OCI-LY1 (cell line): Measurements from ENCODE around the gene UBR4.

ENCODE experiments used
- H2AFZ ChIP-seq: fragments of 200-600 bp; sonication (generic), shearing (Covaris generic); 2 replicates; pipeline ENCODE4 v1.6.0; 2014; ENCODE audit warnings: antibody characterized with exemption, mild to moderate bottlenecking, low read length
- H3F3A ChIP-seq: fragments of 200-600 bp; sonication (generic), shearing (Covaris generic); 2 replicates; pipeline ENCODE4 v1.6.0; 2014; ENCODE audit warnings: mild to moderate bottlenecking, antibody characterized with exemption, low read length, moderate library complexity; ENCODE audit not compliant: insufficient read depth
- H3K27ac ChIP-seq: fragments of 200-600 bp; sonication (generic); 2 replicates; pipeline ENCODE4 v1.5.1; 2014; ENCODE audit warnings: low read length, mixed run types, mild to moderate bottlenecking, low read depth; ENCODE audit not compliant: poor library complexity, severe bottlenecking
- H3K27me3 ChIP-seq: fragments of 200-600 bp; sonication (generic); 2 replicates; pipeline ENCODE4 v1.6.0; 2014; ENCODE audit warnings: antibody characterized with exemption, mild to moderate bottlenecking, low read length, moderate library complexity; ENCODE audit not compliant: insufficient read depth
- H3K36me3 ChIP-seq: fragments of 200-600 bp; sonication (generic); 2 replicates; pipeline ENCODE4 v1.6.1; 2014; ENCODE audit warnings: mild to moderate bottlenecking, antibody characterized with exemption, low read length, moderate library complexity, mixed read lengths; ENCODE audit not compliant: insufficient read depth
- H3K4me1 ChIP-seq: fragments of 200-600 bp; sonication (generic); 2 replicates; pipeline ENCODE4 v1.5.1; 2014; ENCODE audit warnings: mild to moderate bottlenecking, low read length, moderate library complexity; ENCODE audit not compliant: insufficient read depth, severe bottlenecking
- H3K4me2 ChIP-seq: fragments of 200-600 bp; sonication (generic), shearing (Covaris generic); 2 replicates; pipeline ENCODE4 v1.6.1; 2014; ENCODE audit warnings: low read length
- H3K4me3 ChIP-seq: fragments of 200-600 bp; sonication (generic); 2 replicates; pipeline ENCODE4 v1.5.1; 2014; ENCODE audit warnings: low read length, low read depth, mild to moderate bottlenecking, mixed read lengths; ENCODE audit not compliant: poor library complexity, severe bottlenecking
- H3K79me2 ChIP-seq: fragments of 200-600 bp; shearing (Covaris generic); 2 replicates; pipeline ENCODE4 v1.6.1; 2016; ENCODE audit warnings: mixed run types, low read length, mixed read lengths; ENCODE audit not compliant: insufficient read depth
- H3K9ac ChIP-seq: fragments of 200-600 bp; sonication (generic), shearing (Covaris generic); 2 replicates; pipeline ENCODE4 v1.6.1; 2014; ENCODE audit warnings: mild to moderate bottlenecking, low read length, mixed read lengths
- H3K9me2 ChIP-seq: fragments of 200-600 bp; sonication (generic), shearing (Covaris generic); 2 replicates; pipeline ENCODE4 v1.6.1; 2014; ENCODE audit warnings: low read depth, mild to moderate bottlenecking, low read length, mixed read lengths
- H3K9me3 ChIP-seq: fragments of 200-600 bp; shearing (Covaris generic); 2 replicates; pipeline ENCODE4 v1.6.1; 2014; ENCODE audit warnings: low read length, mixed read lengths
- H4K20me1 ChIP-seq: fragments of 200-600 bp; sonication (generic), shearing (Covaris generic); 2 replicates; pipeline ENCODE4 v1.6.0; 2016; ENCODE audit warnings: mild to moderate bottlenecking, low read length; ENCODE audit not compliant: insufficient read depth
- CTCF ChIP-seq: fragments of 200-600 bp; sonication (generic), shearing (Covaris generic); IDR thresholded peaks from 2 replicates; pipeline ENCODE4 v1.5.1; 2017; ENCODE audit warnings: mild to moderate bottlenecking, antibody characterized with exemption, low read length, moderate library complexity, mixed read lengths
- EZH2 ChIP-seq: fragments of 200-600 bp; sonication (generic), shearing (Covaris generic); IDR thresholded peaks from 2 replicates; pipeline ENCODE4 v1.8.0; 2017; ENCODE audit warnings: borderline replicate concordance, mixed run types, mild to moderate bottlenecking, antibody characterized with exemption, low read length, moderate library complexity, mixed read lengths

Gene UBR4

GRCh38 chr1:19071674-19072281, 138.3 kb downstream of the UBR4 start:
- no peak overlapping the region for H3K4me3 ChIP-seq
- H3K4me2 ChIP-seq, result no peak overlapping the region
- H3F3A ChIP-seq, result no peaks in the 10 kb centered on the region
- no peaks in the 10 kb centered on the region for H3K4me1 ChIP-seq
- no peak overlapping the region for H3K9ac ChIP-seq
- H2AFZ ChIP-seq, result no peak overlapping the region
- H3K36me3 ChIP-seq, result peaks cover 45% of the 10 kb centered on the region
- no peak overlapping the region for H3K27ac ChIP-seq
- no peaks in the 10 kb centered on the region for H3K79me2 ChIP-seq
- H3K9me2 ChIP-seq, result no peaks in the 10 kb centered on the region
- H4K20me1 ChIP-seq, result no peaks in the 10 kb centered on the region
- H3K9me3 ChIP-seq, result no peaks in the 10 kb centered on the region
- 0 out of 2 replicates have a peak, but pooled peaks cover 3% of the 10 kb centered on the region for H3K27me3 ChIP-seq
- TF ChIP-seq CTCF, result no peak
- TF ChIP-seq EZH2, result no peak

DNA sequence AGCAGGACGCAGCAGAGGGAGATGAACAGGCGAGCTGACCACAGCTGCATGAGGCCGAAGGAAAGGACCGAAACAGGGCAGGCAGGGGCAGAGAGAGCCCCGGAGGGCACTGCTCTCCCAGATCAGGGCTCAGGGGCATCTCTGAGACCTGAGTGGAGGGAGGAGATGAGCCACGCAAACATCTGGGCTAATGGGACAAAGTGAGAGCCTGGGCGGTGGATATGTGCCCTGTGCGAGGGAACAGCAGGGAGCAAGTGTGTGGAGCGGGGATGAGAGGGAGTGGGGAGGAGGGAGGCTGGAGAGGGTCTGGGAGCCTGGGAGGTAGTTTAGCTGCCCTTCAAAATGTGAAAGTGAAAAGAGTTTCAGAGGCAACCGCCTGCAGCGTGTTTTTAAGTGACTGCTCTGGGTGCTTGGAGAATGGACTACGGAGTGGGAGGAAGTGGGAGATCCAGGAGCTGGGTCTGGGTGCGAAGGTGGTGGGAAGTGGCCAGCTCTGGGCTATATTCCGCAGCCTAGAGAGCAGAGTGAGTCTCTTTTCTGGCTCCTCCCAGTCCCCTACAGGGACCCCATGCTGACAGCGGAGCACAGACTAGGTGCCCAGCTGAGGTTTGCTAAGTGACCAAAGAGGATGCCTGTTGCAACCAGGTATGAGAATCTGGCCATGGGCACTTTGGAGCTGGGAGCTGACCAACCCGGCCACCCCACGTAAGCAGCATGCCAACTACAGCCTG, 139.0 kb downstream of the UBR4 start:
- TF ChIP-seq CTCF, result no peak
- TF ChIP-seq EZH2, result no peak
- no peak overlapping the region for H3K4me3 ChIP-seq
- 0 out of 2 replicates have a peak, but pooled peaks cover 6% of the 10 kb centered on the region for H3K27me3 ChIP-seq
- no peaks in the 10 kb centered on the region for H3K9me2 ChIP-seq
- H3K27ac ChIP-seq, result no peak overlapping the region
- H3K9ac ChIP-seq, result no peak overlapping the region
- no peaks in the 10 kb centered on the region for H3K9me3 ChIP-seq
- H3F3A ChIP-seq, result no peaks in the 10 kb centered on the region
- H4K20me1 ChIP-seq, result no peaks in the 10 kb centered on the region
- H3K36me3 ChIP-seq, result peaks cover 37% of the 10 kb centered on the region
- H3K79me2 ChIP-seq, result no peaks in the 10 kb centered on the region
- H3K4me1 ChIP-seq, result no peaks in the 10 kb centered on the region
- H2AFZ ChIP-seq, result no peak overlapping the region
- H3K4me2 ChIP-seq, result no peak overlapping the region

- Histone ChIP-seq H3F3A (no peaks in the 10 kb centered on the region), H3K79me2 (no peaks in the 10 kb centered on the region), H3K27me3 (0 out of 2 replicates have a peak, but pooled peaks cover 6% of the 10 kb centered on the region), H3K9me2 (no peaks in the 10 kb centered on the region), H3K4me3 (no peak overlapping the region), H3K36me3 (peaks cover 29% of the 10 kb centered on the region), H3K9me3 (no peaks in the 10 kb centered on the region), H3K9ac (no peak overlapping the region), H4K20me1 (no peaks in the 10 kb centered on the region), H3K4me2 (no peak overlapping the region), H2AFZ (no peak overlapping the region), H3K4me1 (no peaks in the 10 kb centered on the region), H3K27ac (no peak overlapping the region)
- TF ChIP-seq EZH2 (no peak), CTCF (no peak)
Observed at GRCh38 chr1:19070197-19070651, 139.8 kb downstream of the UBR4 start.
